Melanocyte of skin (primary cell): ENCODE data around the gene FBXW5. TPM values are rescaled to one million over a fixed set of nuclear protein-coding genes. Genes with fewer than 3 reads are reported as not detected.

Experiments used
- total RNA-seq, 2 donors: library from RNA; depleted of rRNA; stranded (reverse); fragments of >200 nt; gene quantifications; 2 replicates each; pipeline ENCODE4 v1.2.3, GENCODE V29; 2012

The FBXW5 gene, protein sequence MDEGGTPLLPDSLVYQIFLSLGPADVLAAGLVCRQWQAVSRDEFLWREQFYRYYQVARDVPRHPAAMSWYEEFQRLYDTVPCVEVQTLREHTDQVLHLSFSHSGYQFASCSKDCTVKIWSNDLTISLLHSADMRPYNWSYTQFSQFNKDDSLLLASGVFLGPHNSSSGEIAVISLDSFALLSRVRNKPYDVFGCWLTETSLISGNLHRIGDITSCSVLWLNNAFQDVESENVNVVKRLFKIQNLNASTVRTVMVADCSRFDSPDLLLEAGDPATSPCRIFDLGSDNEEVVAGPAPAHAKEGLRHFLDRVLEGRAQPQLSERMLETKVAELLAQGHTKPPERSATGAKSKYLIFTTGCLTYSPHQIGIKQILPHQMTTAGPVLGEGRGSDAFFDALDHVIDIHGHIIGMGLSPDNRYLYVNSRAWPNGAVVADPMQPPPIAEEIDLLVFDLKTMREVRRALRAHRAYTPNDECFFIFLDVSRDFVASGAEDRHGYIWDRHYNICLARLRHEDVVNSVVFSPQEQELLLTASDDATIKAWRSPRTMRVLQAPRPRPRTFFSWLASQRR
- 100 to 1,000 TPM; 140 to 142 TPM for total RNA-seq

DNA sequence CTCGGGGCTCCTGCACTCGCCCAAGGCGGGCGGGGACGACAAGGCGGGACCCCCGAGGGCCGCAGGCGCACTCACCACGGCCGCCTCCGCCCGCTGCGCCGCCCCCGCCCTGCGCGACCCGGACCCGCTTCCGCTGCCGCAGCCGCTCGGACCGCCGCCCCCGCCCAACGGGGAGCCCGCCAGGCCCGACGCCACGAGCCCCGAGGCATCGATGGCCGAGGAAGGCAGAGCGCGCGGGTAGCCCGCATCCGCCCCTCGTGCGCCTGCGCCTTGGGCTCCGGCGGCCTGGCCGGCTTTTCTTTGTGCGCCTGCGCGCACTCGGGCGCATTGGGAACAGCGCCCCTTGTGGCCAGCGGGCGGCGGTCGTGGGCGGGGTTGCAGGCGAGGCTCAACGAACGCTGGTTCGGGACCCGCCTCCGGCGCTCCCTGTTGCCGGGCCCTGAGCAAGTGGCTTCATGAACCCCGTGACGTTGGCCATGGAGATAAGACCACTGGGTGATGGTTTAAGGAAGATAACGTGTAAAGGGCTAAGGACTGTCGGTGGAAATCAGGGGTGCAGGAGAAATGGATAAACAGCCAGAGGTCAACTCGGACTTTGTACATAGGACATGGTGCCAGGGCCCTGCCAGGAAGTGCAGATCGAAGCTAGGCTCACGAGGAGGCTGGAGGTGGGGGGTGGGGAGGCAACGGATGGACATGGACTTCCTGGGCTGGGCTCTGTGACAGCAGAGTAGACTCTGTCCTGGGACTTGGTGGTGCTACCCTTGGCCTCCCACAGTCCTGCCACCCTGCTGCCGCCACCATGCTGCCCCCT is at the start of gene FBXW5, which contains the start of gene C8G:
Gene FBXW5 (minus strand): TSS at position 220 of the 814 bp plus-strand sequence. CDS start 655 bp downstream, outside the sequence.
Gene C8G (plus strand): TSS at position 725 of the 814 bp plus-strand sequence. CDS start 78 bp downstream, at position 803.

GRCh38 chr9:136991993-136992818 is 47.7 kb upstream of the FBXW5 start, which contains the start of gene PAXX:
Gene PAXX, plus strand, starts transcription at chr9:136992422. Its CDS starts 22 bp downstream, at chr9:136992444.

GRCh38 chr9:136982232-136983051 is 37.9 kb upstream of the FBXW5 start, which contains the start of gene LCNL1:
Gene LCNL1, plus strand, starts transcription at chr9:136982993. Its CDS starts 594 bp downstream, at chr9:136983587.

DNA sequence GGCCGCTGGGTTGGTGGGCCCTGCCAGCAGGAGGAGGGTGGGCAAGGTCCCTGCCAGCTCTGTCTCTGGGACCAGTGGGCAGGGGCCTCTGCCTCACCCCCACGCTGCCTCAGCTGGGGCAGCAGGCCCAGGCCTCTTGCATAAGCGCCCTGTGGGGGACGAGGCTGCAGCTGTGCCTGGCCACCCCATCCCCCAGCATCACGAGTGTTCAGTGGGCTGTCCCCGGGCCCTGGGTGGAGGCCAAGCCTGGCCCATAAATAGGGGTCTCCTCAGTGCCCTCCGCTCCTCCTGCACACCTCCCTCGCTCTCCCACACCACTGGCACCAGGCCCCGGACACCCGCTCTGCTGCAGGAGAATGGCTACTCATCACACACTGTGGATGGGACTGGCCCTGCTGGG is 32.7 kb upstream of the FBXW5 start, which contains the start of gene PTGDS:
Gene PTGDS (plus strand): TSS at position 282 of the 400 bp plus-strand sequence. CDS start 75 bp downstream, at position 357.

DNA sequence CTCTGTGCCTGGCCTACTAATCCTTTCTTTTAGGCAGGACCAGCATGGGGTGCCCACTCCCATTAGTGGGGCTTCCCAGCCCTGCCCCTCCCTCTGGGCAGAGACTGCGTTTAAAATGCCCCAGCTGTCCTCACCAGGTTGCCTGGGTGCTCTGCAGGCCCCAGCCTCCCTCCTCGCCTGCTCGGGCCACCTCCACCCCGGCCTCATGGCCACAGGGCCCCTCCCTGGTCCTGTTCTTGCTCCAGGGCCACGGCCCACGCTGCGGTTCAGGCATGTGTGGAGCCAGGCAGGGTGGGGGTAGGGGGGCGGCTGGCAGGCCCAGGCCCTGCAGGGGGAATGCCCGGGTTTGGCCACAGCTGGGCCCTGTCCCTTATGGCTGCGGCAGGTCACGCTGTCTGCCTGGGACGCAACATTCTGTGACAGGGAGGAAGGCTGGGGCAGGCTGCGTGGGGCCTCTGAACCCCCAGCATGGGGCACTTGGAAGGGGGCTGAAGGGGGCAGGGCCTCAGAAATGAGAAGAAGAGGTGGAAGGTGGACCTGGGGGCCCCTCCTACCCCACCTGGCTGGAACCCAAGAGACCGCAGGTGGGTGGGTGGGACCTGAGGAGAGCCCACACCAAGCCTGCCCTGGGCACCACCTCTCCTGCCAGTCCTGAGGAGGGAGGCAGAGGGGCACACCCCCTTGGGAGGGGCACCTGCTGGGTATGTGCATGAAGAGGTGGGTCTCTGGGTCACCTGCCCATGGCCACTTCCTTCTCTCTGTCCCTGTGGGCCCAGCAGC is 7.2 kb upstream of the FBXW5 start, which contains the start of gene LCN12:
Gene LCN12 (plus strand): TSS at position 733 of the 780 bp plus-strand sequence. CDS start 55 bp downstream, outside the sequence.

Other genes starting within 250 kb of the FBXW5 start
- gene DIPK1B, start 232.2 kb downstream of the FBXW5 start, total RNA-seq: 10 to 100 TPM in 1 of 2 donors, 1 to 10 TPM in 1; 8.6 to 11.7 TPM
- gene LCN10, start 201.8 kb downstream of the FBXW5 start, total RNA-seq: not detected
- not detected for gene LCN6, start 196.2 kb downstream of the FBXW5 start, total RNA-seq
- not detected for gene LCN8, start 186.5 kb downstream of the FBXW5 start, total RNA-seq
- gene LCN15, start 180.2 kb downstream of the FBXW5 start, total RNA-seq: not detected
- gene TMEM141, start 153.4 kb downstream of the FBXW5 start, total RNA-seq: 10 to 100 TPM; 42.3 to 55.4 TPM
- under 1 TPM; 0.67 to 0.69 TPM for gene CCDC183, start 148.4 kb downstream of the FBXW5 start, total RNA-seq
- 100 to 1,000 TPM in 1 of 2 donors, 10 to 100 TPM in 1; 84.3 to 100 TPM for gene RABL6, start 136.8 kb downstream of the FBXW5 start, total RNA-seq
- under 1 TPM; 0.33 to 0.34 TPM for gene AJM1, start 102.3 kb downstream of the FBXW5 start, total RNA-seq
- gene PHPT1, start 95.3 kb downstream of the FBXW5 start, total RNA-seq: 10 to 100 TPM; 40.0 to 51.6 TPM
- gene MAMDC4, start 92.4 kb downstream of the FBXW5 start, total RNA-seq: under 1 TPM; 0.67 to 0.69 TPM
- 100 to 1,000 TPM; 181 to 217 TPM for gene EDF1, start 78.4 kb downstream of the FBXW5 start, total RNA-seq
- gene TRAF2, start 58.2 kb downstream of the FBXW5 start, total RNA-seq: 10 to 100 TPM; 18.9 to 27.3 TPM
- gene C8G, start 505 bp upstream of the FBXW5 start, total RNA-seq: under 1 TPM in 1 of 2 donors, not detected in 1; under 0.01 TPM
- gene LCN12, start 7.5 kb upstream of the FBXW5 start, total RNA-seq: not detected
- not detected for gene PTGDS, start 32.8 kb upstream of the FBXW5 start, total RNA-seq
- gene LCNL1, start 38.3 kb upstream of the FBXW5 start, total RNA-seq: not detected
- gene PAXX, start 47.7 kb upstream of the FBXW5 start, total RNA-seq: 10 to 100 TPM; 15.1 to 20.6 TPM
- not detected for gene CLIC3, start 51.8 kb upstream of the FBXW5 start, total RNA-seq
- 10 to 100 TPM in 1 of 2 donors, 1 to 10 TPM in 1; 6.0 to 15.5 TPM for gene ABCA2, start 83.5 kb upstream of the FBXW5 start, total RNA-seq
- not detected for gene FUT7, start 87.3 kb upstream of the FBXW5 start, total RNA-seq
- gene NPDC1, start 101.4 kb upstream of the FBXW5 start, total RNA-seq: 1 to 10 TPM; 4.8 to 5.7 TPM
- not detected for gene ENTPD2, start 109.3 kb upstream of the FBXW5 start, total RNA-seq
- gene SAPCD2, start 125.8 kb upstream of the FBXW5 start, total RNA-seq: 10 to 100 TPM in 1 of 2 donors, 1 to 10 TPM in 1; 5.5 to 12.0 TPM
- gene UAP1L1, start 132.8 kb upstream of the FBXW5 start, total RNA-seq: 10 to 100 TPM; 27.0 to 34.4 TPM
- 10 to 100 TPM; 44.3 to 55.7 TPM for gene MAN1B1, start 142.2 kb upstream of the FBXW5 start, total RNA-seq
- gene DPP7, start 170.0 kb upstream of the FBXW5 start, total RNA-seq: 100 to 1,000 TPM in 1 of 2 donors, 10 to 100 TPM in 1; 90.9 to 110 TPM
- not detected for gene GRIN1, start 194.4 kb upstream of the FBXW5 start, total RNA-seq
- not detected for gene LRRC26, start 225.3 kb upstream of the FBXW5 start, total RNA-seq
- gene TMEM210, start 227.3 kb upstream of the FBXW5 start, total RNA-seq: not detected
- 10 to 100 TPM; 20.6 to 25.6 TPM for gene ANAPC2, start 243.8 kb upstream of the FBXW5 start, total RNA-seq
- 100 to 1,000 TPM in 1 of 2 donors, 10 to 100 TPM in 1; 70.2 to 109 TPM for gene SSNA1, start 243.9 kb upstream of the FBXW5 start, total RNA-seq